Lower lobe of right lung (tissue), 2 donors: ENCODE measurements around the gene GIMAP8. TPM values are rescaled to one million over a fixed set of nuclear protein-coding genes. Genes with fewer than 3 reads are reported as not detected.

ENCODE experiments used
- ATAC-seq, 2 donors: fragments of 200-7000 bp; cut with Tn5 transposase; one replicate each; pipeline ENCODE4 v1.9.1; 2020 to 2022; ENCODE audit warnings: mild to moderate bottlenecking in 2 of 2, moderate library complexity in 2 of 2
- DNase-seq: peaks from one replicate; pipeline ENCODE4 v3.0.0-alpha.2; 2020
- H3K27ac ChIP-seq: fragments of 200-600 bp; one replicate; pipeline ENCODE4 v1.8.0; 2022
- H3K27me3 ChIP-seq: fragments of 200-600 bp; one replicate; pipeline ENCODE4 v1.8.0; 2022; ENCODE audit warnings: low read depth
- H3K36me3 ChIP-seq: fragments of 200-600 bp; one replicate; pipeline ENCODE4 v1.8.0; 2022; ENCODE audit warnings: mild to moderate bottlenecking
- H3K4me1 ChIP-seq: fragments of 200-600 bp; one replicate; pipeline ENCODE4 v1.8.0; 2022
- H3K4me3 ChIP-seq: fragments of 200-600 bp; one replicate; pipeline ENCODE4 v1.8.0; 2022; ENCODE audit warnings: mild to moderate bottlenecking
- H3K9me3 ChIP-seq: fragments of 200-600 bp; one replicate; pipeline ENCODE4 v1.8.0; 2022
- CTCF ChIP-seq: fragments of 200-600 bp; IDR thresholded peaks from one replicate; pipeline ENCODE4 v1.8.0; 2022; ENCODE audit warnings: antibody characterized with exemption, mild to moderate bottlenecking
- intact Hi-C: fragments of 100-400 bp; cut with DNase I; formaldehyde crosslinking; loops from one replicate; pipeline ENCODE4 v1.11.0; 2022
- long read RNA-seq: library from polyadenylated mRNA; unstranded; transcript quantifications from one replicate; pipeline ENCODE4 v2.0.0, GENCODE V29; 2021
- total RNA-seq: library from RNA; stranded (reverse); fragmentation: NEBNext Ultra II Directional; extraction: Animal tissue kit (Norgen Biotek cat#: 25700); gene quantifications from one replicate; pipeline ENCODE4 v1.2.1, GENCODE V29; 2021
- donor health status: DM: no; HTN: yes; CAD: no; lungs with severe emphysema.

GIMAP8 gene
- total RNA-seq = 44.4 TPM
- long read RNA-seq, full-length matches to known transcripts = 44 of 71 reads
- long read RNA-seq, partial matches to known transcripts = 15 of 71 reads
- long read RNA-seq, other reads (novel, unspliced or antisense) = 12 of 71 reads

- Histone ChIP-seq H3K4me1 (peaks cover 24% of the 10 kb centered on the region), H3K27me3 (no peaks in the 10 kb centered on the region), H3K27ac (peak within 1 kb of the TSS; percentile 88), H3K9me3 (no peaks in the 10 kb centered on the region), H3K4me3 (peak within 1 kb of the TSS; percentile 68), H3K36me3 (no peaks in the 10 kb centered on the region)
- intact Hi-C loops = no loop called here
- ATAC-seq (peak; percentile 75 to 80), DNase-seq (peak; percentile 82)
- no peak for TF ChIP-seq CTCF
Observed at GRCh38 chr7:150450491-150451001, at the start of gene GIMAP8. GIMAP8 (plus strand) TSS chr7:150450630; CDS start chr7:150466699, 16,069 bp downstream.

GRCh38 chr7:150400788-150401423, 49.5 kb upstream of the GIMAP8 start:
- no peak for TF ChIP-seq CTCF
- no peak for DNase-seq
- no peaks in the 10 kb centered on the region for H3K27me3 ChIP-seq
- no peaks in the 10 kb centered on the region for H3K9me3 ChIP-seq
- intact Hi-C loops = no loop called here
- ATAC-seq = no peak
- no peak overlapping the region for H3K4me3 ChIP-seq
- H3K36me3 ChIP-seq = peaks cover 14% of the 10 kb centered on the region
- H3K27ac ChIP-seq = no peak overlapping the region
- H3K4me1 ChIP-seq = peaks cover 15% of the 10 kb centered on the region

GRCh38 chr7:150401424-150401790, 49.0 kb upstream of the GIMAP8 start:
- no peak for ATAC-seq
- intact Hi-C loops = no loop called here
- H3K4me1 ChIP-seq = peaks cover 20% of the 10 kb centered on the region
- H3K27me3 ChIP-seq = no peaks in the 10 kb centered on the region
- no peak for TF ChIP-seq CTCF
- no peak for DNase-seq
- peaks cover 12% of the 10 kb centered on the region for H3K36me3 ChIP-seq
- H3K27ac ChIP-seq = no peak overlapping the region
- H3K9me3 ChIP-seq = no peaks in the 10 kb centered on the region
- H3K4me3 ChIP-seq = no peak overlapping the region

- H3K4me3 ChIP-seq = no peak overlapping the region
- intact Hi-C loops = no loop called here
- H3K27me3 ChIP-seq = no peaks in the 10 kb centered on the region
- no peaks in the 10 kb centered on the region for H3K9me3 ChIP-seq
- ATAC-seq (no peak), DNase-seq (no peak)
- peaks cover 27% of the 10 kb centered on the region for H3K4me1 ChIP-seq
- no peak overlapping the region for H3K27ac ChIP-seq
- TF ChIP-seq CTCF = no peak
- peaks cover 8% of the 10 kb centered on the region for H3K36me3 ChIP-seq
Observed at GRCh38 chr7:150401861-150402631, 48.4 kb upstream of the GIMAP8 start.

GRCh38 chr7:150402671-150403321, 47.6 kb upstream of the GIMAP8 start:
- Histone ChIP-seq H3K4me3 (no peak overlapping the region), H3K27me3 (no peaks in the 10 kb centered on the region), H3K27ac (no peak overlapping the region), H3K9me3 (no peaks in the 10 kb centered on the region), H3K4me1 (peaks cover 29% of the 10 kb centered on the region), H3K36me3 (peaks cover 6% of the 10 kb centered on the region)
- no peak for ATAC-seq
- DNase-seq = no peak
- intact Hi-C loops = no loop called here
- no peak for TF ChIP-seq CTCF
